Measurements from ENCODE around the gene GRIN2C.

GRIN2C gene

GRCh38 chr17:74805591-74805991, 54.1 kb downstream of the GRIN2C start (continued):
- TF ChIP-seq POU6F1 (CRISPR knock-in tag; IDR thresholded peaks at IDR 0.05; ENCODE audit: borderline replicate concordance, low read depth) = no peak
- no peak for TF ChIP-seq ZC3H10 (CRISPR knock-in tag; IDR thresholded peaks at IDR 0.05)
- no peak for TF ChIP-seq ZFP3 (CRISPR knock-in tag; IDR thresholded peaks at IDR 0.05)

GRCh38 chr17:74804683-74805082, 55.0 kb downstream of the GRIN2C start:
- TF ChIP-seq CSDC2 (CRISPR knock-in tag; IDR thresholded peaks at IDR 0.05) (no peak), ZNF8 (CRISPR knock-in tag; IDR thresholded peaks at IDR 0.05) (no peak)
- ATAC-seq = no peak

- peak; percentile 43; the same call in 2 of the 3 replicates for ATAC-seq
Observed at GRCh38 chr17:74803971-74804370, 55.7 kb downstream of the GRIN2C start.

GRCh38 chr17:74803388-74803930, 56.2 kb downstream of the GRIN2C start:
- no peak for TF ChIP-seq CSRNP3 (CRISPR knock-in tag; IDR thresholded peaks at IDR 0.05)
- TF ChIP-seq OSR1 (CRISPR knock-in tag; IDR thresholded peaks at IDR 0.05) = no peak
- TF ChIP-seq ZFP3 (CRISPR knock-in tag; IDR thresholded peaks at IDR 0.05) = no peak
- no peak for TF ChIP-seq ARNTL (CRISPR knock-in tag; IDR thresholded peaks at IDR 0.05; ENCODE audit: borderline replicate concordance, low read depth)
- no peak for TF ChIP-seq ZNF565 (CRISPR knock-in tag; conservative IDR thresholded peaks at IDR 0.05; ENCODE audit: low read depth)
- no peak for ATAC-seq

More at GRCh38 chr17:74803971-74804370, 55.7 kb downstream of the GRIN2C start:
- TF ChIP-seq TCF4 (CRISPR knock-in tag; IDR thresholded peaks at IDR 0.05; ENCODE audit: borderline replicate concordance) (peak; percentile 66; the same call in 1 of the 2 replicates), ZFP3 (CRISPR knock-in tag; IDR thresholded peaks at IDR 0.05) (0 out of 2 replicates have a peak, but pooled peaks have one; percentile 27), BACH2 (CRISPR knock-in tag; IDR thresholded peaks at IDR 0.05; ENCODE audit: borderline replicate concordance) (no peak)

- no peak for ATAC-seq
- no peak for TF ChIP-seq PATZ1 (CRISPR knock-in tag; IDR thresholded peaks at IDR 0.05; ENCODE audit: borderline replicate concordance)
- no peak for TF ChIP-seq POU6F1 (CRISPR knock-in tag; IDR thresholded peaks at IDR 0.05; ENCODE audit: borderline replicate concordance, low read depth)
- TF ChIP-seq ZNF565 (CRISPR knock-in tag; conservative IDR thresholded peaks at IDR 0.05; ENCODE audit: low read depth) = no peak
- no peak for TF ChIP-seq ZFP30 (CRISPR knock-in tag; IDR thresholded peaks at IDR 0.05)
- TF ChIP-seq GLIS3 (CRISPR knock-in tag; IDR thresholded peaks at IDR 0.05) = no peak
- TF ChIP-seq CREB5 (CRISPR knock-in tag; IDR thresholded peaks at IDR 0.05; ENCODE audit: low read depth) = no peak
- no peak for TF ChIP-seq BACH2 (CRISPR knock-in tag; IDR thresholded peaks at IDR 0.05; ENCODE audit: borderline replicate concordance)
- TF ChIP-seq ISL1 (CRISPR knock-in tag; IDR thresholded peaks at IDR 0.05) = no peak
- TF ChIP-seq TOX (CRISPR knock-in tag; IDR thresholded peaks at IDR 0.05; ENCODE audit: borderline replicate concordance) = no peak
- TF ChIP-seq ESRRG (CRISPR knock-in tag; IDR thresholded peaks at IDR 0.05) = no peak
- TF ChIP-seq TSHZ2 (CRISPR knock-in tag; IDR thresholded peaks at IDR 0.05) = no peak
- TF ChIP-seq ZC3H10 (CRISPR knock-in tag; IDR thresholded peaks at IDR 0.05) = no peak
- no peak for TF ChIP-seq RARB (CRISPR knock-in tag; IDR thresholded peaks at IDR 0.05)
Observed at GRCh38 chr17:74801896-74802295, 57.8 kb downstream of the GRIN2C start.
